Right lobe of liver (tissue), 6 donors: ENCODE measurements around the gene TSPAN18. TPM values are rescaled to one million over a fixed set of nuclear protein-coding genes. Genes with fewer than 3 reads are reported as not detected.

ENCODE experiments used
- ATAC-seq, 4 donors: fragments of 200-7000 bp; cut with Tn5 transposase; one replicate each; pipeline ENCODE4 v1.9.1; 2020; ENCODE audit warnings: mild to moderate bottlenecking in 4 of 4, moderate library complexity in 4 of 4
- DNase-seq, 3 donors: peaks; one replicate each; pipeline ENCODE4 v3.0.0-alpha.2; 2020
- H3K27ac ChIP-seq, 3 donors: fragments of 200-600 bp; one replicate each; pipeline ENCODE4 v1.8.0; 2022
- H3K27me3 ChIP-seq, 2 donors: fragments of 200-600 bp; one replicate each; pipeline ENCODE4 v1.8.0; 2022
- H3K36me3 ChIP-seq, 4 donors: fragments of 200-600 bp; sonication (generic) in 1 of 4; one replicate each; pipeline versions ENCODE4 v1.5.1 to v1.8.0; 2017 to 2022; ENCODE audit warnings: control low read depth in 1 of 4
- H3K4me1 ChIP-seq, 4 donors: fragments of 200-600 bp; sonication (generic) in 1 of 4; one replicate each; pipeline versions ENCODE4 v1.5.1 to v1.8.0; 2017 to 2022; ENCODE audit warnings: control low read depth in 1 of 4
- H3K4me3 ChIP-seq, 3 donors: fragments of 200-600 bp; one replicate each; pipeline ENCODE4 v1.8.0; 2022
- H3K9me3 ChIP-seq, 4 donors: fragments of 200-600 bp; sonication (generic) in 1 of 4; one replicate each; pipeline versions ENCODE4 v1.5.1 to v1.8.0; 2017 to 2022; ENCODE audit warnings: control low read depth in 1 of 4
- CTCF ChIP-seq, 4 donors: fragments of 200-600 bp in 3 of 4; fragments of 450-650 bp in 1 of 4; IDR thresholded peaks; one replicate each; pipeline versions ENCODE4 v1.5.1 to v1.8.0; 2016 to 2022; ENCODE audit warnings: antibody characterized with exemption in 4 of 4, mild to moderate bottlenecking in 2 of 4
- POLR2A ChIP-seq: fragments of 450-650 bp; IDR thresholded peaks from one replicate; pipeline ENCODE4 v1.6.1; 2017; ENCODE audit warnings: antibody characterized with exemption, mild to moderate bottlenecking
- WGBS: methylation state at CpG from one replicate; pipeline ENCODE4 v1.1.6; 2018; ENCODE audit warnings: low coverage, low lambda C conversion rate; ENCODE audit not compliant: insufficient coverage; ENCODE audit errors: missing lambda C conversion rate; 5-methylcytosine and 5-hydroxymethylcytosine counted together
- intact Hi-C, 2 donors: fragments of 100-400 bp; cut with DNase I; formaldehyde crosslinking; loops; one replicate each; pipeline versions ENCODE4 v1.11.2 to v1.14.1; 2022
- total RNA-seq, 6 experiments: library from RNA; depleted of rRNA in 2 of 6; stranded (reverse); fragments of >200 nt in 2 of 6; fragmentation: NEBNext Ultra II Directional in 3 of 6; extraction: Animal tissue kit (Norgen Biotek cat#: 25700) in 3 of 6; gene quantifications; one replicate each; pipeline versions ENCODE4 v1.1.0 to v1.2.4, GENCODE V29; 2016 to 2023
- donor health status: DM: no; HTN: yes; CAD: no.
- donor health status: DM: no; HTN: no; CAD: no.
- donor health status: DM: no; HTN: no; CAD: no.
- donor health status: DM: no; HTN: yes; CAD: no.
- donor health status: DM: no; HTN: yes; CAD: no.

Gene TSPAN18
- total RNA-seq, 6 experiments from 2014 or later, result 3.4 to 10.6 (median 5.3) TPM

GRCh38 chr11:44734843-44735381 lies 8.2 kb downstream of the TSPAN18 start:
- H3K27me3 ChIP-seq, result no peaks in the 10 kb centered on the region
- intact Hi-C loops, result no loop called here
- no peak overlapping the region for H3K27ac ChIP-seq
- WGBS, result 87% methylated on average over 3 of the region's 7 CpGs
- no peak for TF ChIP-seq CTCF (IDR thresholded peaks at IDR 0.05)
- TF ChIP-seq POLR2A, result no peak
- DNase-seq (no peak), ATAC-seq (no peak)
- no peaks in the 10 kb centered on the region for H3K4me1 ChIP-seq
- no peaks in the 10 kb centered on the region for H3K9me3 ChIP-seq
- H3K36me3 ChIP-seq, result no peaks in the 10 kb centered on the region
- no peak overlapping the region for H3K4me3 ChIP-seq

- DNase-seq, result no peak
- no peaks in the 10 kb centered on the region for H3K4me1 ChIP-seq
Measured at GRCh38 chr11:44736791-44737190, 10.0 kb downstream of the TSPAN18 start.

GRCh38 chr11:44737245-44738085 lies 10.7 kb downstream of the TSPAN18 start:
- WGBS, result 41% methylated on average over 10 of the region's 11 CpGs
- TF ChIP-seq POLR2A (no peak), CTCF (IDR thresholded peaks at IDR 0.05) (no peak)
- H3K4me1 ChIP-seq, result no peaks in the 10 kb centered on the region
- H3K27me3 ChIP-seq, result no peaks in the 10 kb centered on the region
- DNase-seq, result no peak
- H3K9me3 ChIP-seq, result no peaks in the 10 kb centered on the region
- intact Hi-C loops, result no loop called here
- H3K27ac ChIP-seq, result no peak overlapping the region
- no peaks in the 10 kb centered on the region for H3K36me3 ChIP-seq
- no peak for ATAC-seq
- no peak overlapping the region for H3K4me3 ChIP-seq

More at GRCh38 chr11:44736791-44737190, 10.0 kb downstream of the TSPAN18 start:
- no peak overlapping the region for H3K4me3 ChIP-seq
- 64% methylated on average over 2 of the region's 2 CpGs for WGBS
- TF ChIP-seq POLR2A (no peak), CTCF (IDR thresholded peaks at IDR 0.05) (no peak)
- no peaks in the 10 kb centered on the region for H3K27me3 ChIP-seq
- H3K27ac ChIP-seq, result no peak overlapping the region
- ATAC-seq, result no peak
- H3K36me3 ChIP-seq, result no peaks in the 10 kb centered on the region
- no peaks in the 10 kb centered on the region for H3K9me3 ChIP-seq
- intact Hi-C loops, result no loop called here

- intact Hi-C loops, result no loop called here
- TF ChIP-seq POLR2A (no peak), CTCF (IDR thresholded peaks at IDR 0.05) (no peak)
- no peaks in the 10 kb centered on the region for H3K27me3 ChIP-seq
- H3K36me3 ChIP-seq, result no peaks in the 10 kb centered on the region
- H3K9me3 ChIP-seq, result no peaks in the 10 kb centered on the region
- DNase-seq (no peak), ATAC-seq (no peak)
- H3K4me1 ChIP-seq, result no peaks in the 10 kb centered on the region
- H3K27ac ChIP-seq, result no peak overlapping the region
- no peak overlapping the region for H3K4me3 ChIP-seq
- 50% methylated on average over 3 of the region's 5 CpGs for WGBS
Measured at GRCh38 chr11:44738791-44739190, 12.0 kb downstream of the TSPAN18 start.
